Lower lobe of right lung (tissue), 2 donors: ENCODE measurements around the gene DYSF. TPM values are rescaled to one million over a fixed set of nuclear protein-coding genes. Genes with fewer than 3 reads are reported as not detected.

Experiments used
- ATAC-seq, 2 donors: fragments of 200-7000 bp; cut with Tn5 transposase; one replicate each; pipeline ENCODE4 v1.9.1; 2020 to 2022; ENCODE audit warnings: mild to moderate bottlenecking in 2 of 2, moderate library complexity in 2 of 2
- DNase-seq: peaks from one replicate; pipeline ENCODE4 v3.0.0-alpha.2; 2020
- H3K27ac ChIP-seq: fragments of 200-600 bp; one replicate; pipeline ENCODE4 v1.8.0; 2022
- H3K27me3 ChIP-seq: fragments of 200-600 bp; one replicate; pipeline ENCODE4 v1.8.0; 2022; ENCODE audit warnings: low read depth
- H3K36me3 ChIP-seq: fragments of 200-600 bp; one replicate; pipeline ENCODE4 v1.8.0; 2022; ENCODE audit warnings: mild to moderate bottlenecking
- H3K4me1 ChIP-seq: fragments of 200-600 bp; one replicate; pipeline ENCODE4 v1.8.0; 2022
- H3K4me3 ChIP-seq: fragments of 200-600 bp; one replicate; pipeline ENCODE4 v1.8.0; 2022; ENCODE audit warnings: mild to moderate bottlenecking
- H3K9me3 ChIP-seq: fragments of 200-600 bp; one replicate; pipeline ENCODE4 v1.8.0; 2022
- CTCF ChIP-seq: fragments of 200-600 bp; IDR thresholded peaks from one replicate; pipeline ENCODE4 v1.8.0; 2022; ENCODE audit warnings: antibody characterized with exemption, mild to moderate bottlenecking
- intact Hi-C: fragments of 100-400 bp; cut with DNase I; formaldehyde crosslinking; loops from one replicate; pipeline ENCODE4 v1.11.0; 2022
- total RNA-seq: library from RNA; stranded (reverse); fragmentation: NEBNext Ultra II Directional; extraction: Animal tissue kit (Norgen Biotek cat#: 25700); gene quantifications from one replicate; pipeline ENCODE4 v1.2.1, GENCODE V29; 2021
- donor health status: DM: no; HTN: yes; CAD: no; lungs with severe emphysema.

DYSF gene
- total RNA-seq, 1 donor from 2014 or later = 41.2 TPM

GRCh38 chr2:71714601-71715240 is 261.4 kb downstream of the DYSF start:
- ATAC-seq = no peak
- H3K36me3 ChIP-seq = no peaks in the 10 kb centered on the region
- peaks cover 28% of the 10 kb centered on the region for H3K4me1 ChIP-seq
- no peak overlapping the region for H3K27ac ChIP-seq
- intact Hi-C loops = no loop called here
- no peak for TF ChIP-seq CTCF
- no peak for DNase-seq
- no peaks in the 10 kb centered on the region for H3K27me3 ChIP-seq
- H3K9me3 ChIP-seq = no peaks in the 10 kb centered on the region
- no peak overlapping the region for H3K4me3 ChIP-seq

GRCh38 chr2:71715241-71715750 is 261.9 kb downstream of the DYSF start:
- DNase-seq (no peak), ATAC-seq (no peak)
- Histone ChIP-seq H3K27me3 (no peaks in the 10 kb centered on the region), H3K4me1 (peaks cover 32% of the 10 kb centered on the region), H3K27ac (no peak overlapping the region), H3K36me3 (no peaks in the 10 kb centered on the region), H3K4me3 (no peak overlapping the region), H3K9me3 (no peaks in the 10 kb centered on the region)
- no peak for TF ChIP-seq CTCF
- intact Hi-C loops = no loop called here

GRCh38 chr2:71715951-71716696 is 262.8 kb downstream of the DYSF start:
- Histone ChIP-seq H3K4me3 (no peak overlapping the region), H3K9me3 (no peaks in the 10 kb centered on the region), H3K4me1 (peaks cover 40% of the 10 kb centered on the region), H3K27ac (no peak overlapping the region), H3K27me3 (no peaks in the 10 kb centered on the region), H3K36me3 (no peaks in the 10 kb centered on the region)
- intact Hi-C loops = no loop called here
- ATAC-seq (no peak), DNase-seq (no peak)
- TF ChIP-seq CTCF = no peak

- intact Hi-C loops = no loop called here
- no peak for TF ChIP-seq CTCF
- no peaks in the 10 kb centered on the region for H3K27me3 ChIP-seq
- ATAC-seq = peak; percentile 86 to 87
- H3K9me3 ChIP-seq = no peaks in the 10 kb centered on the region
- H3K36me3 ChIP-seq = no peaks in the 10 kb centered on the region
- peaks cover 43% of the 10 kb centered on the region for H3K4me1 ChIP-seq
- peak; percentile 74 for DNase-seq
- H3K4me3 ChIP-seq = no peak overlapping the region
- H3K27ac ChIP-seq = no peak overlapping the region
These were observed 263.6 kb downstream of the DYSF start for GRCh38 chr2:71716697-71717624.

- Histone ChIP-seq H3K9me3 (no peaks in the 10 kb centered on the region), H3K4me3 (no peak overlapping the region), H3K27ac (no peak overlapping the region), H3K4me1 (peaks cover 43% of the 10 kb centered on the region), H3K36me3 (no peaks in the 10 kb centered on the region), H3K27me3 (no peaks in the 10 kb centered on the region)
- no peak for TF ChIP-seq CTCF
- ATAC-seq = no peak
- DNase-seq = no peak
- intact Hi-C loops = no loop called here
These were observed 265.3 kb downstream of the DYSF start for GRCh38 chr2:71718686-71719085.
